HG02938 (cell line): ENCODE results near the gene HOXA5.

Experiments
- ATAC-seq: cut with Tn5 transposase; IDR thresholded peaks from one replicate; pipeline ENCODE4 v1.9.1; 2021; ENCODE audit warnings: mild to moderate bottlenecking, moderate library complexity; ENCODE audit not compliant: unreplicated experiment

Gene HOXA5

DNA sequence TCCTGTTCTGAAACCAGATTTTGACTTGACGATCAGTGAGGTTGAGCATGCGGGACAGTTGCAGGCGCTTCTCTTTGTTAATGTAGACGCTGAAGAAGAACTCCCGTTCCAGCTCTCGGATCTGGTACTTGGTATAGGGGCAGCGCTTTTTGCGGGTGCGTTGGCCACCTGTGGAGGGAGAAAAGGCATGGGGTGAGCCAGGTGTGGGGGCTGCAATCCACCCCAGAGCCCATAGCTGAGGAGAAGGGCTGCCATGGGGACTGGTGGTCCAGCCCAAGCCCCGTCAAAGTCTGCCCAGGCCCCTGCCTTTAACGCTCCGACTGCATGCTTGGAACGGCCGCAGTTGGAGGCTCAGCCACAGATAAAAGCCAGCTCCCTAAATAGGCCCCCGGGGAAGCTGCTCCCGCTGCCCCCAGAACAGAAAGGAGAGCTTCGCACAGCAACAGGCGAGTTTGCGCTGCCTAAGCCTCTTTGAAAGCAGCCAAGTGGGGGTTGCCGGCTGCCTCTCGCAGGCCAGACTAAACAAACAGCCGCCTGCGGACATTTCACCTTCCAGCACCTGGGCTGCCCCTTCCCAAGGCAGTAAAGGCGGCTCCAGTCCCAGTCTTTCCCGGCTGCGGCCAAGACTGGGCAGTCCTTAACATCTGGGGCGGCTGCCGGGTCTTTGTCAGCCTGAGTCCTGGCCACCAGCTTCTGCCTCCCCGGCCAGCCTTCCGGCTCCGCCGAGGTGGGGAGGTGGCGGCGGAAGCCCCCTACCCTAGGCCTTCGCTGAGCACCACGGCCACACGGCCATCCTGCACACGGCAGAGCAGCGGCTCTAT is 39.6 kb upstream of the HOXA5 start:
- no peak for ATAC-seq

DNA sequence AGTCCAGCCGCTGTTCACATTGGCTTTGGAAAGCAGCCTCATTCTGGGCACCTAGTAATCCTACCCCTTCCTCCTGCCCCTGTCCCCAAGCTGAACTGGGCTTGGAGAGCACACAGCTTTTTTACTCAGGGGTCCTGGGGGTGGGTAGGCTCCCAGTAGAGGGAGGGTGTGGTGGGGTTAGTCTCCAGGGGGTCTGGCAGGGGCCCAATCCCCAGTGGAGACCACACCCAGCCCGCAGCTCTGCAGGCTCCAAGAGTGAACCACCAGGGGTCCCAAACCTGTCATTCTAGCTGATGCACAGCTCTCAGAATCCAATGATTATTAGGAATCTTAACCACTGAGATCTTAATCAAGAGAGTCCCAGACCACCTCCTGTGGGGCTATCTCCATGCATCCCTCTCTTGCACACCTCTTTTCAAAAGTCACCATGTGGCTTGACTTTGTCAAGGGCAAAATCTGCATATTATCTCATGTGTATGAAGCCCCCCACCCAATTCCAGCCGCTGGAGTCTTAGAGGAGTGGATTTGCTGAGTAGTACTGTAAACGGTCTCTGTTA is 38.9 kb upstream of the HOXA5 start:
- ATAC-seq = no peak

DNA sequence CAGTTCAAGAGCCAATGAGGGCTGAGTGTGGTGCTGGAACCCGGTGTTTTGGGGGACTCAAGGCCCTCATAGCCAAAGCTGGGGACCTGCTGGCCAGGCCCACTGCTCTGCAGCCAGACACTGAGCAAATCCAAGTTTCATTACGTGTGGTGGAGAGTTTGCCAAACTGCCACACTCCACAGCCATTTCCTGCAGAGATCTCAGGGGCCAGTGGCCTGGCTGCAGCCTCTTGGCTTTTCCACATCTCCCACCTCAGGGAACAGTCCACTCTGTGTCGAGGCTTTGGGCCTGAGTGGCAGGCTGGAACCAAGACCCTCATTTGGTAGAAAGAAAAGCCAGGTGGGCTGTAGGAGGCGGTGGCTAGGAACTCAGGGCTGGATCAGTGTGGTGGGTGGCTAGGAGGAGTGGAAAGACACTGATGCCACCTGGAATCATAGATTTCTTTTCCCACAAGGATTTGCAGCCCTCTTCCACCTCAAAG is 38.4 kb upstream of the HOXA5 start:
- ATAC-seq = no peak

DNA sequence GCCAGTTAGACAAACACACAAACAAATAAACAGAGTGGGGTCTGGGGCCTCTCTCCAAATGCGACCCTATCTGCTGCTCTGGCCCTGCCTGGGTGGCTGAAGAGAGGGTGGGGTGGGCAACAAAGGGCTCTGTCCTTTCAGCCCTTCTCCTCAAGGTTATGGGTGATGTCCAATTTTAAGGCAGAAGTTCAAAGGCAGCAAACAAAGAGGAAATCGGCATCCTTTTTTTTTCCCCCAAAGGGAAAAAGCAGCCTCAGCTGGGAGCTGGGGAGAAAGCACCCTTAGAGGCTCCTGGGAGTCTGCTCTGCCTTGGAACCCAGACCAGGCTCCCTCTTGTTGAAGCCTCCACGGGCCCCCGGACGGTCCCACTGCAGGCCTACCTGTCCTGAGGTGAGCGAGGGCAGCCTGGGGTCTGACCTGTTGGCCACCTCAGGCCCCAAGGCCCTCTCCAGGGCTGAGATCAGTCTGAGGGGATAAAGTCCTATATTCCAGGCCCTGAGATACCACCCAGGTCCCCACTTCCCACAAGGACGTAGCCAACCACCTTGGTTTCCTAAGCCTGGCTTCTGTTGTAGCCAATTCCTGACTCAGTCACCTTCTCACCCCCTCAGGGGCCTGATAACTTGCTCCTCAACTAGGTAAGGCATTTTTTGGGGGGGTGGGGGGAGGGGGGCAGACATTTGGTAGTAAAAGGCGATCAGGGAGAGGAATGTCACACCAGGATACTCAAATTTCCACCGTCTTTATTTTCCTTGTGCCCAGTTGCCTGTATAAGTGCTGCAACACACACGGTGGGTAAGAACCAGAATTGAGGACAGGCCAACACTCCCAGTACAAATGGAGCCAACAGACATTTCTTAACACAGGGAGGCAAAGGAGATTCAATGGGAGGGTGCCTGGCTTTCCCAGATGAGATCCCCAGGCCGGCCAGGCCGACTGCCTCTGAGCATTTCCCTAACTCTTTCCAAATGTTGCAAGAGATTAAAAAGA is 37.2 kb upstream of the HOXA5 start:
- ATAC-seq = no peak

DNA sequence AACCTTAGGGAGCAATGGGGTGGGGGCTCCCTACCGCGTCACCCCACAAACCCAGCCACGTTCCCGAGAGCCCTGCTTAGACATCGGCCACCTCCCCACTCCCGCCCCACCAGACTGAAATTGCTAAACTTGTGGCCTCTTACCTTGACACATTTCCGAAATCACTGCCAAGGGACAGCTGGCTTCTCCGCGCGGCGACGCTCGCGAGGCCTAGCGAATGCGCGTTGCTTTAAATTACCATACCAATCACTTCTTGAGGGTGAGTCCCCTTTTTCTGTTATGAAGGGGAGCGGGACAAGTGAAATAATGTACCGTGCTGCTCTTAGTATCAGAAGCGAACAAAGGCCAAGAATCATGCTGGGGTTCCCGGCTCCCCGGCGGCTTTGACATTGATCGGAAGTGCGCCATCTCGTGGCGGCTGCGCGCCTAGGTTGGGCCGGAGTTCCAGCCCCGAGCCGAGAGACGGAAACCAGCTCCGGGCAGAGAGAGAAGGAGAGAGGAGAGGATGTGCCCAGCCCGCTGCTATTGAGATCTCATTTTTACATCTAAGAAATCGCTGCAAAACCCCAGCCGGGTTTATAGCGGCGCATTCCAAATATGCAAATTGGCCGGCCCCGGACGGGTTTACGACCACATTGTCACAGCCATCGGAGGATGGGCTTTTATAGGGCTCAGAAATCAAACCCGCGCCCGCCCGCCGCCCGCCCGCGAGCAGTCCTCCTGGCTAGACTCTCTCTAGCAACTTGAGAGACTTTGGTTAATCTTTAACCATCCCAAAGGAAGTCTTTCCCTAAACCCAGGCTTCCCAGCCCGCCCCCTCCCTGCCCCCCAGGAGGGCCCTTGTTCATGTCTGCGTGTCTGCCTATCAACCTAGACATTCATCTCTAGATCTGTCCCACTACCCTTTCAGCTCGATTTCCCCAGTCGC is 36.3 kb upstream of the HOXA5 start:
- no peak for ATAC-seq

DNA sequence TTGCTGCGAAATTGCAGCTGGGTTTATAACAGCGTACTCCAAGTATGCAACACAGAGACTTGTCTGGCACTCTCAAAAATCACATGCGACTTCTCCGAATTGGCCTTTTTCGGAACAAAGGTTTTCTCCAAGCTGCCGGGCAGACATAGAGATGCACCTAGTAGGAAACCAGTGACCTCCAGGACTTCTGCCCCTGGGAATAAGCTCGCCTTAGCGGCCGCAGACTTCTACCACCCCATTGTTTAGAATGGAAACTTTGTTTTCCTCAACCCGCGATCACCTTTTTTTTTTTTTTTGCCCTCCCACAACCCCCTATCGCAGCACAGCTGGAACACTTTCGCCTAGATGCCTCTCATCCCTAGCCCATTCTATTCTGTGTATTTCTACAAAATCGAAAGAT is 35.5 kb upstream of the HOXA5 start:
- no peak for ATAC-seq

DNA sequence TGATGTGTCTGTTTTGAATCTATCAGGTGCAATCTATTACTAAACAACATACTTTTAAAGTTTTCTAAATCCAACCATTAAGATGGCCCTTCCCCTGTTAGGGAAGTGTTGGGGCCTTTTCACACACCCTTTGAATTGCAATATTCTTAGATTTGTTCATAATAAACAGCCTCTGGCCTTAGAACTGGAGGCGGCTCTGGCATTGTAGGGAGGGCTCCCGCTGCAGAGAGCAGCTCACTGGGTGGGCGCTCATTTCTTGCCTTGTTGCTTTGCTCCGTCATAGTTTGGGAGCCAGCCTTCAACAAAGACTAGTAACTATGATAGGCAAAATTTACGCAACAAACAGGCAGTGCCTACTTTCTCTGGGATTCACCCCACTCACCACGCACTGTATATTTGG is 34.9 kb upstream of the HOXA5 start:
- no peak for ATAC-seq

DNA sequence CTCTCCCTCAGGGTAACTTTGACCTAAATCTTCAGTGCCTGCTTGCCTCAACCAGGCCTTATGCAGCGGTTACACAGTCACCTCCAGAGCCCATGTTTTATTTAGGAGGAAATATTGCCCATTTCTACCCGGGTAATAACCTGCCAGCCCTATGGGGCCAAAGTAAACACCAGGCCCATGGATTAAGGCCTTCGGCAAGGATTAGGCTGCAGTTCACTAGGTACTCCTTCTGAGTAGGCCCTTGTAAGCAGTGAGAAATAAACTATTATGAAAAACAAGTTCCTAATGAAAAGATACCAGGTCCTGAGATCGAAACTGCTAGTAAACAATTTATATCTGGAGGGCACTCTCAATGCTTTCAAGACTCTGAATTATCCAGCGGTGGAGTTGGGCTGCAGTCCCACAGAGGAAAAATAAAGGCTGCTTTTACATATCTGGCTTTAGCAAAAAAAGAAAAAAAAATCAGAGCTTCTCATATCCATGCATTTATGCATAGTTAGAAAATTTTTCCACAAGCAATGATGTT is 34.4 kb upstream of the HOXA5 start:
- no peak for ATAC-seq

DNA sequence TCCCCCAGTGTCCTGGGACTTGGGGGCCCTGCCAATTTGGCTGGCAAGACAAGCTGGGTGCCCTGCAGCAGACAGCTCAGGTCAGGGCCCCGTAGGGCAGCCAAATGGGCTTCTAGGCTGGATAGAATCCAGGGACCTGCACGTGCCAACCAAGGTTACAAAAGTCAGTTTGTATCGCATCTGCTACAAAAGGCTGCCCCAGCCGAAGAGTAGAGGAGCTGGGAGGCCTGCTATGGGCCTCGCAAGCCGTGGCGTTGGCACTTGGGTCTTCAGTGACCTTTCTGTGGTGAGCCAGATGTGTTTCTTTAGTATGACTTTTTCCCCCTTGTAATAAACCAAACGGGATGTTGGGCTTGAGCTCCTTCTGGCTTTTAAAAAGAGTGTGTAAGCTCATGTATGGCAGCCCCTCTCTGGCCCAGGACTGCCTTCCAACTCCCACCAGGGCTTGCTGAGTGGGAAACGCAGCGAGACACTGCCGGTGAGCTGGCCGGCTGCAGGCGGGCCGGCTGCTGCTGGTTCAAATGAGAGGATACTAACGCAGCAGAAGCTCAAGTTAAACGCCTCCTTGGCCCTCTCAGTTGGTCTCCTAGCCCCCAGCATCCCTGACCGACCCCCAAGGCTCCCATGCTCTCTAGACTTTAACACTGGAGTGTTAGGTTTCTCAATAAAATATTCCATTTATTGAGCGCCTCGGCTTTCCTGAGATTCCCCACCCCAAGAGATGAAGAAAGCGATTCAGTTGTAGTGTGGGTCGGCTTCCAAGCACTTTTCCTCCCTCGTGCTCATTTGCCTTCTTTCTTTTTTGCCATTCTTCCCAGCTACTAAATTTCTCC is 33.7 kb upstream of the HOXA5 start:
- ATAC-seq = no peak

DNA sequence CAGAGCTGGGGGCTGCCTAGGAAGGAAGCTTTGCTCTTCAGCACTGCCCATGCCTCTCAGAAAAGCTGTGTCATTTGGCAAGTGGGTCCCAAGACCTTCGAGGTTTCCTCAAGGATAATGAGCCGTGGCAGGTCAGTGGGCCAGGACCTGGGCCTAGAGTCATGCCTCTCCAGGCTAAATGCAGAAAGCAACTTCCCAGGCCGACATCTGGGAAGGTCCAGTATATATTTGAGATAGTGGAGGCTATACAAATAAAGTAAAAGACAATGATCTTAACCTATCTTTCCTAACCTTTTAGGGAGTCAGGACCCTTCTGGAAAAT is 33.0 kb upstream of the HOXA5 start:
- ATAC-seq = no peak

DNA sequence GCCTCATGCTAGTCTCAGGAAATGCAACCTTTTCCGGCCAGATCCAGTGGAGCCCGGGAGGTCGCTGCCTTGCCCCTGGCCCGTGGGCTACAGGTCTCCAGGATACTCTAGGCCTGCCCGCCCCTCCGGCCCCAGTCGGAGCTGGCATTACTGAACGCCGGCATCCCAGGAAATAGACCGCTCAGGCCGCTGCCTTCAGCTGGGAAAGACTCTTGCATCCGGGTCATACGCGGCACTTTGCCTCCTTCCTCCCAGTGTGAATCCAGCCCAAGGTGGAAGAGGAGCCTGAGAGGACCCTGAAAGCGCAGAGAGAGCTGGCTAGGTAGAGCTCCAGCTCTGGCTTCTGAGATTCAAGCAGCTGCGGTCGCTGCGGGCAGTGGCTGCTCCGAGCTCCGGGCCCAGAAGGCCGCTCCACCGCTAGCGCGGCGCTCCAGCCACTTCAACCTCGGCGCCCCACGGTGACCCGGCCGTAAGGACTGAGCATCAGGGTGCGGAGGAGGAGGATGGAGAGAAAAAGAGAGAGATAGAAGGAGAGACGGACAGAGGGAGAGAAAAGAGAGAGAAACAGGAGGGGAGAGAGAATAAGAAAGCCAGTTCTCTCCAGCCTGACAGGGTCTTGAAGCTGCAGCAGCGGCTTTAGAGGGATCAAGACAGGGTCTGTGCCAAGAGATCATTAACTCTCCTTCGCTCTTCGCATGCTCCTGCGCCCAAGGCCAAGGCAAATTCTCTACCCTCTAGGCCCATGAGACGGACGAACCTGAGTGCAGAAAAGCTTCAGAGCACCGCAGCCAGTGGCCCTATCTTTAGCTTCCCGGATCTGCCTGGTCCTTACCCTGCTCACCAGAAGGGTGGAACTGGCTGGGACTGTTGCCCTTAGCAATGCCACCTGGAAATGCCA is 32.4 kb upstream of the HOXA5 start:
- no peak for ATAC-seq

DNA sequence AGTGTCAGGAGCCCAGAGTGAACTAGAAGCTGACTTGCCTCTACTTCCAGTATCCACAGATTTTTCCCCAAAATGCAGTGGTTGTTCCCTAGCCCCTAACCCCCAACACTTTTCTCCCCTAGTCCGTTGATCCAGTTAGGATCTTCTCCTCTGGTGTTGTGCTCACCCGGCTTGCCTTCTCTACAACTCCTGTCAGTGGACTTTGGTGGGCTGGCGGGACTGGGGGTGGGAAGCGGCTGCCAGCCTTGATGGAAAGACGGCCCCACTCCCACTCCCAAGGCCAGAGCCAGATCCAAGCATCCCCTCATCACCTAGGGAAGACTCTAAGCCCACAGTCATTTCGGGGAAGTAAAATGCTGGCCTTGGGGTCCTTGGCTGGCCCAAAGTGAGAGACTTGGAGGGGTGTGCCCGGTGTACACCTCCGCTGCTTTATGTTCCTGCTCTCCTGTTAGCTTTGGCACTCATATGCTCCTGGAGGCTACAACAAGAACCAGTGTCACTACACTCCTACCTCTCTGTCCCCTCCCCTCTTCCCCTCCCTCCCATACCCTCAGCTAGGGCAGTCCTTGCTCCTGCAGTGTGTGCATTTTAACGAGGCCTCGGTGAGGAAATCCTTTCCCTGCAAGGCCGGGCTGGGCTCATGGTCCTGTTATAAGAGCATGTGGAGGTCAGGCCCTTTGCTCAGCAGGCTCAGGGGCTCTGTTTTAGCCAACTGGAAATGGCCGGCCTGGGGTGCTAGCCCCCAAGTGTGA is 31.6 kb upstream of the HOXA5 start:
- no peak for ATAC-seq

DNA sequence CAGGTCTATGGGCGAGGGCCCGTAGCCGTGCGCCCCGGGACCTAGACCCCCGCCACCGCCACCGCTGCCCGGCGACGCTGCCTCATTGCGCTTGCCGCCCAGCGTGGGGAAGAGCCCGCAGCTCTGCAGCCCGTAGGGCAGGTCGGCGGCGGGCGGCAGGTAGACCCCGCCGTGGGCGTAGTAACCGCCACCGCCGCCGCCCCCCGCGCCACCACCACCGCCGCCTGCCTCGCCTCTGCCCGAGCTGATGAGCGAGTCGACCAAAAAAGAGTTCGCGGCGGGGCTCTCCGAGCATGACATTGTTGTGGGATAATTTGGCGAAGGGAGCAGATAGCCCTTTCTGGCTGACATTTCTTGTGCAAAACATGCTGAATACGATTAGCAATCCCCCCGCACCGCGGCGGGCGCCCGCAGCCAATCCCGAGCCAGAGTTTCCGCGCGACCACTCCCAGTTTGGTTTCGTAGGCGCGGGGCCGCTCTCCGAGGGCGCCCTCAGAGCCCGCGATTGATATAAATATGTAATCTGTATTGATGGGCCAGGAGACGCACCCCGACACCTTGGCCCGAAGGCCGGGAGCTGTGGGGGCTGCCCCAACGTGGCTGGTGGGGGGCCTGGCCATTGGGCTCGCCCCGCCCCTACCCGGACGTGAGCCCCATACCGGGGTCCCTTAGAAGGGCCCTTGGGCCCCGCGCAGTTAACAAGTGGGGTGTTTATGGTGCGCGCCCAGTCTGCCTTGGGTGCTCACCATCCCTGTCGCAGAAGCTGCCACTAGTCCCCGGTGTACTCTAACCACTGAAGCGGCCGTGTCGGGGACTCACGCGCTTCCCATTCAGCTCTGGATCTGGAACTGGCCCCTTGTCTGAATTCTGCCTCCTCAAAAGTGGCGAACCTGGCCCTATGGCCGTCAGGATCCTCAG is 30.7 kb upstream of the HOXA5 start, which contains the start of gene HOXA10:
HOXA10 (minus strand) TSS at position 365 of the 918 bp plus-strand sequence; CDS start at position 351, 14 bp downstream.
- no peak for ATAC-seq

DNA sequence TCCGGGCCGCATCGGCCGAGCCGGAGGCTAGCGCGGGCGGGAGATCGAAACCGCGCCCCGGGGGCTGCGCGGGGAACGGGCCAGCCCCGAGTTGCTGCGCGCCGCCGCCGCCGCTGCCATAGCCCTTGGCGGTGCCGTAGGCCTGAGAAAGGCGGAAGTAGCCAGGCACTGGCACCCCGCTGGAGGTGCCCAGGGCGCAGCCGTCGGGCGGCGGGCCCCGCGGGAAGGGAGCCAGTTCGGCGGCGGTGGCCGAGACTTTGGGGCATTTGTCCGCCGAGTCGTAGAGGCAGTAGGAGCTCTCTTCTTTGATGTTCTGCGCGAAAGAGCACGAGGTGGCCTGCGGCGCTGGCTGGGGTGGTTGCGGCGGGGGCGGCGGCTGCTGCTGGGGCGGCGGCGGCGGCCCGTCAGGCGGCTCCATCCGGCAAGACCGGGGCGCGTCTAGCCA is 30.1 kb upstream of the HOXA5 start:
- no peak for ATAC-seq

DNA sequence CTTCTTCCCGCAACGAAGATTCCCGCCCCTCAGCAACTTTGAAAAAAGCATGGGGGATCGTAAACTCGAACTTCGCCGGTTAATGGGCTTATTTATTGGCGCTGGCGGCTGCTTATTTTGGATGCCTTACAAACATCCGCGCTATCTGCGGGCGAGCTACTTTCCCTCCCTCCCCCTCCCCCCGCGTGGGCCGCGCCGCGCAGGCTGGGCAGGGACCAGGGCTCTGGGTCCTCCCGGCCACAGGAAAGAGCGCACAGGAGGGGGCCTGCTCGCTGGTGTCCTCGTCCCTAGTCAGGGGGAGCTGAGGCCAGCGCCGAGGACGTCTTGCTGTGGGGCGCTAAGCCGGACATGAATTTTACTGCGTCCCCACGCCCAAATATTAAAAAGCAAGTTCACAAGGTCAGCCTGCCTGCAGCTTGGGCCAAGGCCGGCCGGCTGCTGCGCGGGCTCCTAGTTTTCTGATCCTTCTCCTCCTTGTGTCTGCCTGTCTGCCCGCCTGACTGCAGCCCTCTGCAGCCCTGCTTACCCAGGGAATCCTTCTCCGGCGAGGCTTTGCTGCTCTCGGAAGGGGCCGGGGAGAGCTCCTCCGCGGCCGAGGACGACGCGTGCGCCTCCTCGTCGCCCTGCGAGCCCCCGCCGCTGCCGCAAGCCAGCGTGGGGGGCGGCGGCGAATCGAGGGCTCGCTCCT is 29.5 kb upstream of the HOXA5 start:
- no peak for ATAC-seq

DNA sequence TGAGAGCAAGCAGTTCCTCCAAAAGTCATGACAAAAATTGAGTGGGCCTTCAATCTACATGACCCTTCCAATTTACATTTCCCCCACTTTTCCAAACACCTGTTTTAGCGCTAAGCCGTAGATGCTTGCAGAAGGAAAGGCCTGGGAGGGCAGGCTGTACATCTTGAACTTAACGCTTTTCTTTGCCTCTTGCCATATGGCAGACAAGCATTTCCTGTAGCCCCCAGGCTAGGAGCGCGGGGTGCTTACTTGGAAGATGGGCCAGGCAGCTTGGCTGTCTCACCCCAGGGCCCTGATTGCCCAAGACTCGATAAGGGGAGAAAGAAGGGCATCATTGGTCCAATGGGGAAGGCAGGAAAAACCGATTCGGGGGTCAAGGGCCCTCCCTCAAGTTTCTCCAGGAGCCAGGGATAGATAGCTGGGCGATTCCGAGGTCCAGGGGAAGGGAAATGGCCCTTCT is 28.9 kb upstream of the HOXA5 start:
- no peak for ATAC-seq
